ENCODE data around the gene PTPN22. TPM values are rescaled to one million over a fixed set of nuclear protein-coding genes. Genes with fewer than 3 reads are reported as not detected.
"Not testable (repeated sequence)": the region's sequence is repeated elsewhere in the genome, so short reads cannot be mapped to it uniquely, and the experiment has no call there.

Gene PTPN22
- total and polyA plus RNA-seq, 2 experiments from 2014 or later: 0.86 to 1.6 TPM

- Histone ChIP-seq H3K27me3 (replicated peaks; ENCODE audit: insufficient read depth) (no peaks in the 10 kb centered on the region), H3K36me3 (ENCODE audit: low read depth) (no peaks in the 10 kb centered on the region), H3K9me3 (ENCODE audit: low read depth) (no peaks in the 10 kb centered on the region), H3K27ac (no peak overlapping the region), H3K9me2 (ENCODE audit: insufficient read depth) (no peaks in the 10 kb centered on the region), H3K79me2 (ENCODE audit: insufficient read depth) (no peaks in the 10 kb centered on the region), H2AFZ (peak overlapping the region; percentile 52), H4K20me1 (ENCODE audit: insufficient read depth) (no peaks in the 10 kb centered on the region), H3F3A (ENCODE audit: insufficient read depth) (no peaks in the 10 kb centered on the region), H3K4me1 (ENCODE audit: insufficient read depth) (peaks cover 24% of the 10 kb centered on the region), H3K4me2 (ENCODE audit: unreplicated experiment) (no peak overlapping the region), H3K9ac (no peak overlapping the region), H3K4me3 (no peak overlapping the region)
- in situ Hi-C loops (cut with MboI): no loop called here
- TF ChIP-seq EZH2phosphoT487 (IDR thresholded peaks at IDR 0.05; ENCODE audit: insufficient read depth, low read depth): no peak
- WGBS, 2 experiments (ENCODE audit: low coverage in 1 of 2, low lambda C conversion rate in 2 of 2, missing lambda C conversion rate in 2 of 2): 91 to 96% methylated on average over 4 of the region's 4 CpGs
- no peak for DNase-seq
Measured at GRCh38 chr1:113855630-113856400, 15.7 kb downstream of the PTPN22 start.

GRCh38 chr1:113854234-113854633 is 17.3 kb downstream of the PTPN22 start:
- in situ Hi-C loops (cut with MboI): no loop called here
- no peak overlapping the region for H3K9ac ChIP-seq
- no peaks in the 10 kb centered on the region for H3F3A ChIP-seq (ENCODE audit: insufficient read depth)
- no peak overlapping the region for H3K4me2 ChIP-seq (ENCODE audit: unreplicated experiment)
- H3K27me3 ChIP-seq (replicated peaks; ENCODE audit: insufficient read depth): no peaks in the 10 kb centered on the region
- H3K4me1 ChIP-seq (ENCODE audit: insufficient read depth): peaks cover 8% of the 10 kb centered on the region; the same call in 1 of the 2 replicates
- H2AFZ ChIP-seq: no peak overlapping the region
- H3K36me3 ChIP-seq (ENCODE audit: low read depth): no peaks in the 10 kb centered on the region
- H3K9me3 ChIP-seq (ENCODE audit: low read depth): no peaks in the 10 kb centered on the region
- no peaks in the 10 kb centered on the region for H4K20me1 ChIP-seq (ENCODE audit: insufficient read depth)
- no peak overlapping the region for H3K27ac ChIP-seq
- no peak overlapping the region for H3K4me3 ChIP-seq
- DNase-seq: no peak
- WGBS, 2 experiments (ENCODE audit: low coverage in 1 of 2, low lambda C conversion rate in 2 of 2, missing lambda C conversion rate in 2 of 2): 32 to 33% methylated on average over 1 of the region's 1 CpG
- TF ChIP-seq EZH2phosphoT487 (IDR thresholded peaks at IDR 0.05; ENCODE audit: insufficient read depth, low read depth) (no peak), EZH2 (IDR thresholded peaks at IDR 0.05; ENCODE audit: insufficient read depth, poor library complexity, severe bottlenecking) (no peak)
- H3K79me2 ChIP-seq (ENCODE audit: insufficient read depth): no peaks in the 10 kb centered on the region
- no peaks in the 10 kb centered on the region for H3K9me2 ChIP-seq (ENCODE audit: insufficient read depth)

GRCh38 chr1:113852694-113853093 is 18.8 kb downstream of the PTPN22 start:
- 38 to 40% methylated on average over 6 of the region's 6 CpGs for WGBS, 2 experiments (ENCODE audit: low coverage in 1 of 2, low lambda C conversion rate in 2 of 2, missing lambda C conversion rate in 2 of 2)
- peak overlapping the region; percentile 19 for H3K4me2 ChIP-seq (ENCODE audit: unreplicated experiment)
- not testable (repeated sequence) for DNase-seq

GRCh38 chr1:113850127-113850796 is 21.2 kb downstream of the PTPN22 start:
- H3K36me3 ChIP-seq (ENCODE audit: low read depth): no peaks in the 10 kb centered on the region
- whole genome bisulfite sequencing, 2 experiments (ENCODE audit: low coverage in 1 of 2, low lambda C conversion rate in 2 of 2, missing lambda C conversion rate in 2 of 2): 60 to 64% methylated on average over 3 of the region's 3 CpGs
- in situ Hi-C loops (cut with MboI): no loop called here

More at GRCh38 chr1:113852694-113853093, 18.8 kb downstream of the PTPN22 start:
- peak overlapping the region; percentile 70 for H2AFZ ChIP-seq
- H3K36me3 ChIP-seq (ENCODE audit: low read depth); H3K27me3 ChIP-seq (replicated peaks; ENCODE audit: insufficient read depth); H3K9ac ChIP-seq; H3K9me2 ChIP-seq (ENCODE audit: insufficient read depth); H3K9me3 ChIP-seq (ENCODE audit: low read depth); H3K4me3 ChIP-seq; H3F3A ChIP-seq (ENCODE audit: insufficient read depth); H3K27ac ChIP-seq; H3K79me2 ChIP-seq (ENCODE audit: insufficient read depth); in situ Hi-C loops (cut with MboI); H3K4me1 ChIP-seq (ENCODE audit: insufficient read depth); H4K20me1 ChIP-seq (ENCODE audit: insufficient read depth): not testable (repeated sequence)

More at GRCh38 chr1:113850127-113850796, 21.2 kb downstream of the PTPN22 start:
- no peaks in the 10 kb centered on the region for H3K27me3 ChIP-seq (replicated peaks; ENCODE audit: insufficient read depth)
- no peak overlapping the region for H3K4me2 ChIP-seq (ENCODE audit: unreplicated experiment)
- H3K4me1 ChIP-seq (ENCODE audit: insufficient read depth): no peaks in the 10 kb centered on the region
- H3K4me3 ChIP-seq: no peak overlapping the region
- H3K27ac ChIP-seq: no peak overlapping the region
- no peaks in the 10 kb centered on the region for H4K20me1 ChIP-seq (ENCODE audit: insufficient read depth)
- peaks cover 3% of the 10 kb centered on the region for H3K9me3 ChIP-seq (ENCODE audit: low read depth)
- no peaks in the 10 kb centered on the region for H3K9me2 ChIP-seq (ENCODE audit: insufficient read depth)
- no peaks in the 10 kb centered on the region for H3F3A ChIP-seq (ENCODE audit: insufficient read depth)
- H2AFZ ChIP-seq: 0 out of 2 replicates have a peak overlapping the region, but pooled peaks have one; percentile 11
- DNase-seq: no peak
- TF ChIP-seq EZH2phosphoT487 (IDR thresholded peaks at IDR 0.05; ENCODE audit: insufficient read depth, low read depth) (no peak), EZH2 (IDR thresholded peaks at IDR 0.05; ENCODE audit: insufficient read depth, poor library complexity, severe bottlenecking) (no peak)
- H3K9ac ChIP-seq: no peak overlapping the region
- no peaks in the 10 kb centered on the region for H3K79me2 ChIP-seq (ENCODE audit: insufficient read depth)

Measured in GM23248 (cell line).